ENCODE measurements around the gene ATG16L1.

- no peak for TF ChIP-seq POLR2A (IDR thresholded peaks at IDR 0.05)
- no peak for TF ChIP-seq CTCF (IDR thresholded peaks at IDR 0.05)
Measured at GRCh38 chr2:233281992-233282603, 30.6 kb downstream of the ATG16L1 start.

All from ovary (tissue), 3 donors.